GM12878 (cell line): ENCODE results near the gene PDE6D. TPM values are rescaled to one million over a fixed set of nuclear protein-coding genes. Genes with fewer than 3 reads are reported as not detected.
A peak's percentile ranks its signal among the peaks of the same experiment; 100 is the strongest.

Source experiments
- ATAC-seq: fragments of 200-7000 bp; cut with Tn5 transposase; 3 replicates; pipeline ENCODE4 v1.9.1; 2020; ENCODE audit warnings: mild to moderate bottlenecking, moderate library complexity
- BruUV-seq: library from RNA; stranded (reverse); fragments of 400-500 nt; replicated peaks from 2 replicates; lab custom pipeline; 2021; lab: Mats Ljungman, UMichigan
- CTCF ChIA-PET: fragments of 300-600 bp; sonication (Branson Sonifier 250); formaldehyde crosslinking; extraction: SDS; loops from one replicate; lab custom pipeline; 2021; ENCODE audit warnings: inconsistent platforms; lab: Yijun Ruan, JAX
- POLR2A ChIA-PET: fragments of 350-600 bp; formaldehyde crosslinking; extraction: SDS; loops from one replicate; lab custom pipeline; 2021; ENCODE audit warnings: inconsistent platforms; lab: Charles Lee
- RAD21 ChIA-PET: fragments of 300-600 bp; sonication (Branson Sonifier 250); formaldehyde crosslinking; loops from one replicate; lab custom pipeline; 2023; ENCODE audit warnings: antibody characterized with exemption; ENCODE audit not compliant: unreplicated experiment; lab: Charles Lee
- SMC1A ChIA-PET: fragments of 300-600 bp; sonication (Branson Sonifier 250); formaldehyde crosslinking; loops from one replicate; lab custom pipeline; 2023; ENCODE audit not compliant: unreplicated experiment, uncharacterized antibody; lab: Charles Lee
- DNase-seq: peaks from one replicate; pipeline ENCODE4 v3.0.0-alpha.2; 2011; ENCODE audit warnings: low read depth, low spot score
- FAIRE-seq: peaks from 3 replicates; lab custom pipeline; 2011; peaks lifted over from hg19 to GRCh38; lab: Jason Lieb, UNC
- H2AFZ ChIP-seq: 2 replicates; pipeline ENCODE4 v1.6.0; 2011; ENCODE audit warnings: low read depth, low read length, control low read depth; ENCODE audit not compliant: control insufficient read depth
- H3K27ac ChIP-seq: 2 replicates; pipeline ENCODE4 v1.5.1; 2011; ENCODE audit warnings: control low read depth; ENCODE audit not compliant: control insufficient read depth, insufficient read depth
- H3K27me3 ChIP-seq, 2 experiments: replicated peaks in 1 of 2; 2 replicates each; pipeline versions ENCODE4 v1.6.0 to v1.6.1; 2011; ENCODE audit warnings: low read length in 1 of 2; ENCODE audit not compliant: control insufficient read depth in 2 of 2, insufficient read depth in 2 of 2
- H3K36me3 ChIP-seq, 2 experiments: 2 replicates each; pipeline ENCODE4 v1.5.1; 2011; ENCODE audit warnings: low read length in 1 of 2; ENCODE audit not compliant: control insufficient read depth in 2 of 2, insufficient read depth in 2 of 2
- H3K4me1 ChIP-seq: 2 replicates; pipeline ENCODE4 v1.6.1; 2011; ENCODE audit warnings: mild to moderate bottlenecking, low read length, moderate library complexity, mixed read lengths; ENCODE audit not compliant: control insufficient read depth, insufficient read depth
- H3K4me2 ChIP-seq: 2 replicates; pipeline ENCODE4 v1.6.0; 2011; ENCODE audit warnings: control low read depth; ENCODE audit not compliant: control insufficient read depth, insufficient read depth
- H3K4me3 ChIP-seq: fragments of 200-600 bp; sonication (generic); 2 replicates; pipeline ENCODE4 v1.5.1; 2016
- H3K79me2 ChIP-seq: 2 replicates; pipeline ENCODE4 v1.6.0; 2011; ENCODE audit warnings: low read length; ENCODE audit not compliant: control insufficient read depth, insufficient read depth
- H3K9ac ChIP-seq: 2 replicates; pipeline ENCODE4 v1.8.0; 2011; ENCODE audit warnings: low read length, control low read depth, mixed read lengths; ENCODE audit not compliant: control insufficient read depth, insufficient read depth
- H3K9me3 ChIP-seq: replicated peaks from 3 replicates; pipeline ENCODE4 v1.5.1; 2011; ENCODE audit warnings: mild to moderate bottlenecking, low read length; ENCODE audit not compliant: control insufficient read depth, insufficient read depth
- H4K20me1 ChIP-seq: 2 replicates; pipeline ENCODE4 v1.6.0; 2011; ENCODE audit not compliant: control insufficient read depth, insufficient read depth
- BACH1 ChIP-seq: fragments of 450-650 bp; IDR thresholded peaks from 2 replicates; pipeline ENCODE4 v1.6.1; 2017; ENCODE audit warnings: mild to moderate bottlenecking, borderline replicate concordance
- IKZF1 ChIP-seq: fragments of 450-650 bp; conservative IDR thresholded peaks from 2 replicates; pipeline ENCODE4 v1.6.1; 2017; ENCODE audit warnings: antibody characterized with exemption, mild to moderate bottlenecking
- JUNB ChIP-seq: IDR thresholded peaks from 2 replicates; pipeline ENCODE4 v1.6.1; 2016; ENCODE audit warnings: antibody characterized with exemption, mild to moderate bottlenecking
- NRF1 ChIP-seq: conservative IDR thresholded peaks from 2 replicates; pipeline ENCODE4 v1.6.1; 2011; ENCODE audit warnings: mild to moderate bottlenecking, low read depth, low read length, improper control_type of control experiment
- RAD51 ChIP-seq: fragments of 450-650 bp; IDR thresholded peaks from 2 replicates; pipeline ENCODE4 v1.6.1; 2016; ENCODE audit warnings: moderate library complexity, mild to moderate bottlenecking, inconsistent platforms
- SMAD1 ChIP-seq: fragments of 450-650 bp; IDR thresholded peaks from 2 replicates; pipeline ENCODE4 v1.6.1; 2018; ENCODE audit warnings: mild to moderate bottlenecking, low read depth; ENCODE audit not compliant: partially characterized antibody
- SMARCA5 ChIP-seq: fragments of 450-650 bp; IDR thresholded peaks from 2 replicates; pipeline ENCODE4 v1.6.1; 2017; ENCODE audit warnings: mild to moderate bottlenecking
- ZNF384 ChIP-seq: IDR thresholded peaks from 2 replicates; pipeline ENCODE4 v1.6.1; 2012; ENCODE audit warnings: low read depth, mild to moderate bottlenecking, low read length, improper control_type of control experiment, borderline replicate concordance
- ZSCAN29 ChIP-seq: fragments of 450-650 bp; IDR thresholded peaks from 2 replicates; pipeline ENCODE4 v1.6.1; 2017; ENCODE audit warnings: mild to moderate bottlenecking, moderate library complexity
- WGBS: methylation state at CpG from one replicate; pipeline ENCODE4 v1.1.6; 2016; ENCODE audit warnings: low lambda C conversion rate; ENCODE audit not compliant: insufficient replicate concordance, insufficient coverage; ENCODE audit errors: missing lambda C conversion rate; 5-methylcytosine and 5-hydroxymethylcytosine counted together
- in situ Hi-C: fragments of 300-500 bp; cut with MboI; formaldehyde crosslinking; loops from 9 replicates; pipeline ENCODE4 v1.14.3; 2018; ENCODE audit warnings: mixed read lengths
- intact Hi-C: fragments of 100-400 bp; cut with micrococcal nuclease; formaldehyde crosslinking; loops from one replicate; pipeline ENCODE4 v1.14.2; 2022; ENCODE audit not compliant: unreplicated experiment
- polyA plus RNA-seq, 11 experiments: library from polyadenylated mRNA; depleted of rRNA in 4 of 11; unstranded in 6 of 11; stranded (reverse) in 5 of 11; fragments of >200 nt; fragmentation: Nextera tagmentation in 4 of 11; fragmentation: Illumina TruSeq in 1 of 11; extraction: Ambion mirVana in 4 of 11; extraction: Trizol in 1 of 11; gene quantifications; 1 replicate in 1 of 11; 2 replicates in 10 of 11; pipeline versions ENCODE4 v1.2.1 to v1.2.3, GENCODE V29; 2011 to 2016; ENCODE audit warnings: inconsistent platforms in 2 of 11, missing spikeins in 2 of 11, low read depth in 1 of 11
- total RNA-seq, 4 experiments: library from RNA; depleted of rRNA in 3 of 4; stranded (reverse); fragments of >200 nt in 3 of 4; fragmentation: Illumina TruSeq in 1 of 4; extraction: Trizol in 1 of 4; gene quantifications; 2 replicates each; pipeline versions ENCODE4 v1.2.1 to v1.2.3, GENCODE V29; 2013 to 2021
- TF ChIP-seq, protein P1 (sequence below): IDR thresholded peaks from 2 replicates; pipeline ENCODE4 v1.6.1; 2011; ENCODE audit warnings: mild to moderate bottlenecking, low read depth, low read length, moderate library complexity; ENCODE audit not compliant: insufficient replicate concordance
- TF ChIP-seq, protein P2 (sequence below): fragments of 450-650 bp; conservative IDR thresholded peaks from 2 replicates; pipeline ENCODE4 v1.6.1; 2017; ENCODE audit warnings: mild to moderate bottlenecking, moderate library complexity
- TF ChIP-seq, protein P3 (sequence below): fragments of 450-650 bp; IDR thresholded peaks from 2 replicates; pipeline ENCODE4 v1.6.1; 2016; ENCODE audit warnings: mild to moderate bottlenecking, moderate library complexity, borderline replicate concordance
- TF ChIP-seq, protein P4 (sequence below): IDR thresholded peaks from 2 replicates; pipeline ENCODE4 v1.6.1; 2012; ENCODE audit warnings: low read depth, low read length, improper control_type of control experiment

PDE6D gene
- total and polyA plus RNA-seq, 10 of the 15 experiments (the other 5 are each of a cell fraction or from before 2014, with no cell fraction given): 8.2 to 69.4 (median 56.2) TPM

DNA sequence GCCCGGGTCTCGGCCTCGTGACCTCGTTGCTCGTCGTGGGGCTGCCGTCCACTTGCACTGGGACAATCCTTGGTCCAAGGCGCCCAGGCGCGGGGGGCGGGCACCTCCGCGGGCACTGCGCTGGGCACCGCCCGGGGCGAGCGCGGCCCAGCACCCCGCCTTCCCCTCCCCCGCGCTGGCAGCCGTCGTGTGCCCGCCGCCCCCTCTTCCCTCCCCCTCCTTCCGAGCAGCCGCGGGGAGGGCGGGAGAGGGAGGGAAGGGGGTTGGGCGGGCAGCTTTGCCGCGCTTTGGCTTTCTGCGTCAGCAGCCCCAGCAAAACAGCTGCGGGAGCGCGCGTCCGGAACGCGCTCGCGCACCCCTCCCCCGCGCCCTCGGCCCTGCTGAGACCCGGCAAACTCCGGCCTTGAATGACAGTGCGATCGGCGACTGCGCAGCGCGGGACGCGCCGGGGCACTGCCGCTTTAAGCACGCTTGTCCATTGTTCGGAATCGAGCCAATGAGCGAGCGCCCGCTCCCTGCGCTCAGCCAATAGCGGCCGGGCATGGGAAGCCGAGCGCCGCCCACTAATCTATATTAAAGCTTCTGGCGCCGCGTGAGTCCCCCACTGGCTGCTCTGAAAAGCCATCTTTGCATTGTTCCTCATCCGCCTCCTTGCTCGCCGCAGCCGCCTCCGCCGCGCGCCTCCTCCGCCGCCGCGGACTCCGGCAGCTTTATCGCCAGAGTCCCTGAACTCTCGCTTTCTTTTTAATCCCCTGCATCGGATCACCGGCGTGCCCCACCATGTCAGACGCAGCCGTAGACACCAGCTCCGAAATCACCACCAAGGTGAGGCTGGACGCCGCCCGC lies 72.9 kb downstream of the PDE6D start, which contains the start of gene PTMA:
Gene PTMA, plus strand, starts transcription at position 599 of the 846 bp plus-strand sequence. Its CDS starts 182 bp downstream, at position 781.
- H3K4me1 ChIP-seq: peaks cover 20% of the 10 kb centered on the region
- peak within 1 kb of the TSS; percentile 100 for H3K27ac ChIP-seq
- H3K9me3 ChIP-seq: no peaks in the 10 kb centered on the region
- RAD21 ChIA-PET: interaction anchor here (0.9 to 5.2 kb wide), 8 partner anchors 13 to 96 kb away, joined by 3 to 38 read pairs (median 8); no protein-coding TSS in a partner anchor
- H4K20me1 ChIP-seq: peaks cover 15% of the 10 kb centered on the region
- DNase-seq (peak; percentile 98), ATAC-seq (peak; percentile 72), FAIRE-seq (peak; percentile 91)
- H3K36me3 ChIP-seq: peaks cover 8 to 12% of the 10 kb centered on the region in 2 experiments
- peak within 1 kb of the TSS; percentile 82 for H3K4me2 ChIP-seq
- peak within 1 kb of the TSS; percentile 86 for H3K4me3 ChIP-seq
- POLR2A ChIA-PET: interaction anchor here (0.8 to 4.4 kb wide), 14 partner anchors 9 to 244 kb away, joined by 3 to 78 read pairs (median 5); partner anchors contain the start of gene NCL
- H3K27me3 ChIP-seq: no peaks in the 10 kb centered on the region
- CTCF ChIA-PET: interaction anchor here (0.7 to 10.5 kb wide), 7 partner anchors 9 to 96 kb away, joined by 3 to 164 read pairs (median 6); no protein-coding TSS in a partner anchor
- SMC1A ChIA-PET: interaction anchor here (0.9 to 16.5 kb wide), 3 partner anchors 24 to 95 kb away, joined by 3 to 343 read pairs (median 10); no protein-coding TSS in a partner anchor
- WGBS: under 1% methylated on average over 72 of the region's 97 CpGs
- no TSS peak for BruUV-seq
- H2AFZ ChIP-seq: peak within 1 kb of the TSS; percentile 99
- in situ Hi-C loops: no loop called here
- H3K79me2 ChIP-seq: peaks cover 69% of the 10 kb centered on the region
- H3K9ac ChIP-seq: peak within 1 kb of the TSS; percentile 100
- intact Hi-C loops: loop anchor here (1.0 kb wide), 3 partner anchors 46 to 95 kb away; partner anchors contain the start of gene PDE6D
- TF ChIP-seq NRF1 (peak; percentile 80), BACH1 (0 out of 2 replicates have a peak, but pooled peaks have one; percentile 33), ZSCAN29 (0 out of 2 replicates have a peak, but pooled peaks have one; percentile 59), IKZF1 (peak; percentile 75), SMARCA5 (peak; percentile 77; the same call in 1 of the 2 replicates), JUNB (no peak), RAD51 (no peak), ZNF384 (no peak), SMAD1 (peak; percentile 97)
- TF ChIP-seq, protein P1, sequence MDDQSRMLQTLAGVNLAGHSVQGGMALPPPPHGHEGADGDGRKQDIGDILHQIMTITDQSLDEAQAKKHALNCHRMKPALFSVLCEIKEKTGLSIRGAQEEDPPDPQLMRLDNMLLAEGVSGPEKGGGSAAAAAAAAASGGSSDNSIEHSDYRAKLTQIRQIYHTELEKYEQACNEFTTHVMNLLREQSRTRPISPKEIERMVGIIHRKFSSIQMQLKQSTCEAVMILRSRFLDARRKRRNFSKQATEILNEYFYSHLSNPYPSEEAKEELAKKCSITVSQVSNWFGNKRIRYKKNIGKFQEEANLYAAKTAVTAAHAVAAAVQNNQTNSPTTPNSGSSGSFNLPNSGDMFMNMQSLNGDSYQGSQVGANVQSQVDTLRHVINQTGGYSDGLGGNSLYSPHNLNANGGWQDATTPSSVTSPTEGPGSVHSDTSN: peak; percentile 89
- TF ChIP-seq, protein P2, sequence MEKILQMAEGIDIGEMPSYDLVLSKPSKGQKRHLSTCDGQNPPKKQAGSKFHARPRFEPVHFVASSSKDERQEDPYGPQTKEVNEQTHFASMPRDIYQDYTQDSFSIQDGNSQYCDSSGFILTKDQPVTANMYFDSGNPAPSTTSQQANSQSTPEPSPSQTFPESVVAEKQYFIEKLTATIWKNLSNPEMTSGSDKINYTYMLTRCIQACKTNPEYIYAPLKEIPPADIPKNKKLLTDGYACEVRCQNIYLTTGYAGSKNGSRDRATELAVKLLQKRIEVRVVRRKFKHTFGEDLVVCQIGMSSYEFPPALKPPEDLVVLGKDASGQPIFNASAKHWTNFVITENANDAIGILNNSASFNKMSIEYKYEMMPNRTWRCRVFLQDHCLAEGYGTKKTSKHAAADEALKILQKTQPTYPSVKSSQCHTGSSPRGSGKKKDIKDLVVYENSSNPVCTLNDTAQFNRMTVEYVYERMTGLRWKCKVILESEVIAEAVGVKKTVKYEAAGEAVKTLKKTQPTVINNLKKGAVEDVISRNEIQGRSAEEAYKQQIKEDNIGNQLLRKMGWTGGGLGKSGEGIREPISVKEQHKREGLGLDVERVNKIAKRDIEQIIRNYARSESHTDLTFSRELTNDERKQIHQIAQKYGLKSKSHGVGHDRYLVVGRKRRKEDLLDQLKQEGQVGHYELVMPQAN: peak; percentile 75
- TF ChIP-seq, protein P3, sequence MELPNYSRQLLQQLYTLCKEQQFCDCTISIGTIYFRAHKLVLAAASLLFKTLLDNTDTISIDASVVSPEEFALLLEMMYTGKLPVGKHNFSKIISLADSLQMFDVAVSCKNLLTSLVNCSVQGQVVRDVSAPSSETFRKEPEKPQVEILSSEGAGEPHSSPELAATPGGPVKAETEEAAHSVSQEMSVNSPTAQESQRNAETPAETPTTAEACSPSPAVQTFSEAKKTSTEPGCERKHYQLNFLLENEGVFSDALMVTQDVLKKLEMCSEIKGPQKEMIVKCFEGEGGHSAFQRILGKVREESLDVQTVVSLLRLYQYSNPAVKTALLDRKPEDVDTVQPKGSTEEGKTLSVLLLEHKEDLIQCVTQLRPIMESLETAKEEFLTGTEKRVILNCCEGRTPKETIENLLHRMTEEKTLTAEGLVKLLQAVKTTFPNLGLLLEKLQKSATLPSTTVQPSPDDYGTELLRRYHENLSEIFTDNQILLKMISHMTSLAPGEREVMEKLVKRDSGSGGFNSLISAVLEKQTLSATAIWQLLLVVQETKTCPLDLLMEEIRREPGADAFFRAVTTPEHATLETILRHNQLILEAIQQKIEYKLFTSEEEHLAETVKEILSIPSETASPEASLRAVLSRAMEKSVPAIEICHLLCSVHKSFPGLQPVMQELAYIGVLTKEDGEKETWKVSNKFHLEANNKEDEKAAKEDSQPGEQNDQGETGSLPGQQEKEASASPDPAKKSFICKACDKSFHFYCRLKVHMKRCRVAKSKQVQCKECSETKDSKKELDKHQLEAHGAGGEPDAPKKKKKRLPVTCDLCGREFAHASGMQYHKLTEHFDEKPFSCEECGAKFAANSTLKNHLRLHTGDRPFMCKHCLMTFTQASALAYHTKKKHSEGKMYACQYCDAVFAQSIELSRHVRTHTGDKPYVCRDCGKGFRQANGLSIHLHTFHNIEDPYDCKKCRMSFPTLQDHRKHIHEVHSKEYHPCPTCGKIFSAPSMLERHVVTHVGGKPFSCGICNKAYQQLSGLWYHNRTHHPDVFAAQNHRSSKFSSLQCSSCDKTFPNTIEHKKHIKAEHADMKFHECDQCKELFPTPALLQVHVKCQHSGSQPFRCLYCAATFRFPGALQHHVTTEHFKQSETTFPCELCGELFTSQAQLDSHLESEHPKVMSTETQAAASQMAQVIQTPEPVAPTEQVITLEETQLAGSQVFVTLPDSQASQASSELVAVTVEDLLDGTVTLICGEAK: no peak
- TF ChIP-seq, protein P4, sequence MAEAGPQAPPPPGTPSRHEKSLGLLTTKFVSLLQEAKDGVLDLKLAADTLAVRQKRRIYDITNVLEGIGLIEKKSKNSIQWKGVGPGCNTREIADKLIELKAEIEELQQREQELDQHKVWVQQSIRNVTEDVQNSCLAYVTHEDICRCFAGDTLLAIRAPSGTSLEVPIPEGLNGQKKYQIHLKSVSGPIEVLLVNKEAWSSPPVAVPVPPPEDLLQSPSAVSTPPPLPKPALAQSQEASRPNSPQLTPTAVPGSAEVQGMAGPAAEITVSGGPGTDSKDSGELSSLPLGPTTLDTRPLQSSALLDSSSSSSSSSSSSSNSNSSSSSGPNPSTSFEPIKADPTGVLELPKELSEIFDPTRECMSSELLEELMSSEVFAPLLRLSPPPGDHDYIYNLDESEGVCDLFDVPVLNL: peak; percentile 71
